Neural cell (in vitro differentiated cells): ENCODE measurements around the gene DECR2. TPM values are rescaled to one million over a fixed set of nuclear protein-coding genes. Genes with fewer than 3 reads are reported as not detected.
"Not testable (repeated sequence)": the region's sequence is repeated elsewhere in the genome, so short reads cannot be mapped to it uniquely, and the experiment has no call there.

Experiments used
- H2AFZ ChIP-seq: fragments of 200-600, 300-800 bp; sonication (generic), shearing (Covaris generic); 2 replicates; pipeline ENCODE4 v1.6.0; 2014; ENCODE audit warnings: low read depth, mild to moderate bottlenecking, antibody characterized with exemption, low read length, moderate library complexity
- H3F3A ChIP-seq: fragments of 200-600 bp; shearing (Covaris generic); 2 replicates; pipeline ENCODE4 v1.6.1; 2016; ENCODE audit warnings: mild to moderate bottlenecking, moderate library complexity, mixed read lengths, antibody characterized with exemption, low read length; ENCODE audit not compliant: insufficient read depth, poor library complexity, severe bottlenecking
- H3K27ac ChIP-seq: fragments of 200-600, 300-800 bp; sonication (generic), shearing (Covaris generic); 2 replicates; pipeline ENCODE4 v1.5.1; 2014; ENCODE audit warnings: mild to moderate bottlenecking, low read length, moderate library complexity
- H3K27me3 ChIP-seq: fragments of 300-800, 200-600 bp; sonication (generic), shearing (Covaris generic); 2 replicates; pipeline ENCODE4 v1.6.0; 2014; ENCODE audit warnings: mild to moderate bottlenecking, low read depth, low read length, moderate library complexity; ENCODE audit not compliant: insufficient read depth
- H3K36me3 ChIP-seq: fragments of 300-800, 200-600 bp; sonication (generic), shearing (Covaris generic); 2 replicates; pipeline ENCODE4 v1.5.1; 2014; ENCODE audit warnings: mild to moderate bottlenecking, antibody characterized with exemption, low read length, moderate library complexity; ENCODE audit not compliant: insufficient read depth
- H3K4me2 ChIP-seq: fragments of 300-800, 200-600 bp; sonication (generic), shearing (Covaris generic); 2 replicates; pipeline ENCODE4 v1.6.0; 2014; ENCODE audit warnings: mild to moderate bottlenecking, low read length
- H3K4me3 ChIP-seq: fragments of 300-800, 200-600 bp; sonication (generic), shearing (Covaris generic); 2 replicates; pipeline ENCODE4 v1.5.1; 2014; ENCODE audit warnings: mild to moderate bottlenecking, low read length, moderate library complexity
- H3K79me2 ChIP-seq: fragments of 200-600 bp; shearing (Covaris generic); replicated peaks from 2 replicates; pipeline ENCODE4 v1.6.0; 2014; ENCODE audit warnings: mild to moderate bottlenecking, low read length, moderate library complexity; ENCODE audit not compliant: insufficient read depth
- H3K9ac ChIP-seq: fragments of 300-800, 200-600 bp; sonication (generic), shearing (Covaris generic); 2 replicates; pipeline ENCODE4 v1.6.1; 2016; ENCODE audit warnings: mild to moderate bottlenecking, low read length, mixed read lengths
- H3K9me2 ChIP-seq: fragments of 200-600 bp; shearing (Covaris generic); 2 replicates; pipeline ENCODE4 v1.6.1; 2016; ENCODE audit warnings: mild to moderate bottlenecking, low read length, mixed read lengths; ENCODE audit not compliant: insufficient read depth
- H3K9me3 ChIP-seq: fragments of 200-600, 300-800 bp; sonication (generic), shearing (Covaris generic); 2 replicates; pipeline ENCODE4 v1.6.1; 2016; ENCODE audit warnings: mild to moderate bottlenecking, mixed run types, low read length, moderate library complexity, mixed read lengths
- H4K20me1 ChIP-seq: fragments of 200-600 bp; shearing (Covaris generic); 2 replicates; pipeline ENCODE4 v1.6.1; 2016; ENCODE audit warnings: mild to moderate bottlenecking, mixed run types; ENCODE audit not compliant: insufficient read depth
- EP300 ChIP-seq: fragments of 450-650 bp; conservative IDR thresholded peaks from 2 replicates; pipeline ENCODE4 v1.6.1; 2014; ENCODE audit warnings: antibody characterized with exemption, mild to moderate bottlenecking, moderate library complexity; ENCODE audit not compliant: poor library complexity, severe bottlenecking
- EZH2 ChIP-seq: fragments of 200-600, 300-800 bp; shearing (Covaris generic), sonication (generic); IDR thresholded peaks from 2 replicates; pipeline ENCODE4 v1.6.1; 2014; ENCODE audit warnings: antibody characterized with exemption, low read length, borderline replicate concordance, mild to moderate bottlenecking; ENCODE audit not compliant: insufficient read depth, poor library complexity, severe bottlenecking
- MXI1 ChIP-seq: fragments of 450-650 bp; conservative IDR thresholded peaks from 2 replicates; pipeline ENCODE4 v1.6.1; 2014; ENCODE audit warnings: antibody characterized with exemption, mild to moderate bottlenecking; ENCODE audit not compliant: poor library complexity, severe bottlenecking
- POLR2AphosphoS5 ChIP-seq: IDR thresholded peaks from 2 replicates; pipeline ENCODE4 v1.6.1; 2012
- RAD21 ChIP-seq: fragments of 450-650 bp; conservative IDR thresholded peaks from 2 replicates; pipeline ENCODE4 v1.6.1; 2014; ENCODE audit warnings: antibody characterized with exemption, mild to moderate bottlenecking, moderate library complexity
- SMC3 ChIP-seq: fragments of 450-650 bp; conservative IDR thresholded peaks from 2 replicates; pipeline ENCODE4 v1.6.1; 2014; ENCODE audit warnings: antibody characterized with exemption, mild to moderate bottlenecking, moderate library complexity; ENCODE audit not compliant: poor library complexity
- TAF1 ChIP-seq: IDR thresholded peaks from 2 replicates; pipeline ENCODE4 v1.6.1; 2012; ENCODE audit warnings: low read depth
- polyA plus RNA-seq: library from polyadenylated mRNA; depleted of rRNA; stranded (reverse); fragments of >200 nt; gene quantifications from 2 replicates; pipeline ENCODE4 v1.2.3, GENCODE V29; 2014
- TF ChIP-seq, protein P1 (sequence below): fragments of 450-650 bp; IDR thresholded peaks from 2 replicates; pipeline ENCODE4 v1.5.1; 2014; ENCODE audit warnings: antibody characterized with exemption, mild to moderate bottlenecking, moderate library complexity; ENCODE audit not compliant: poor library complexity, severe bottlenecking
- TF ChIP-seq, protein P2 (sequence below): IDR thresholded peaks from 2 replicates; pipeline ENCODE4 v1.6.1; 2012; ENCODE audit warnings: borderline replicate concordance

The DECR2 gene
- polyA plus RNA-seq, 1 donor from 2014 or later = 58.8 TPM

DNA sequence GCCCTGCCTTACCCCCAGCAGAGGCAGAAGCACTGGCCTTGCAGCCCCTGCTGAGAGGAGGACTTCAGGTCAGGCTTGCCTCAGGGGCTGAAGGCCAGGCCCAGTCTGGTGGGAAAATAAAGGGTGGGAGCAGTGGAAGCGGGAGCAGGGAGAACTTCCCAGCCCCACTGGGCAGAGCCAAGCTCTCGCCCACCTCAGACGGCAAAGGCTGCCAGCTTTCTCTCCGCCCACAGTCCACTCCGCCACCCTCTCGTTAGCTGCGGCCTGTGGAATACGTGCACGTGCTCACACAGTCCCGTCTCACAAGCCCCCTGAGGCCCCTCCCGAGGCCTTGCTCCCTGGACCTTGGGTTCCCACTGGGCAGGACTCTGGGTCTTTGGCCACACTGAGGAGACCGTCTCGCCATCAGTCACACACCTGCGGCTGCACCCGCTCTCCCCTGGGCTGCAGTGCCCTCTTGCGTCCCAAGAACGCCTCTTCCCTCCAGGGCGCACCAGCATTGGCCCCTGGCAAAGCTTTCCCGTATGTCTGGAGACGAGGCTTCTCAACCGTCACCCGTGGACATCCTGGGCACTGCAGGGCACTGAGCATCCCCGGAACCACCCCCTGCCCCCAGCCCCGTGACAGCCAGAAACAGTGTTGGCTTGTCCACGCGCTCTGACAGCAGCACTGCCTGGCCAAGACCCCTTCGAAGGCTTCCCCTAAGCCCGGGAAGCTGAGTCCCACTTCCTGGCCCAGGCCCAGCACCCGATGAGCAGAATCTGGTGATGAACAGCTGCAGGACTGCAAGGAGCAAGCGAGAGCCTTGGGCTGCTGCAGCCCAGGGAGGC lies 39.6 kb upstream of the DECR2 start:
- Histone ChIP-seq H3K79me2 (no peaks in the 10 kb centered on the region), H3K9me3 (no peaks in the 10 kb centered on the region), H4K20me1 (no peaks in the 10 kb centered on the region), H3F3A (no peaks in the 10 kb centered on the region), H3K36me3 (no peaks in the 10 kb centered on the region), H3K9me2 (no peaks in the 10 kb centered on the region), H3K27ac (no peak overlapping the region), H3K4me2 (no peak overlapping the region), H3K4me3 (no peak overlapping the region), H3K27me3 (no peaks in the 10 kb centered on the region), H3K9ac (no peak overlapping the region), H2AFZ (no peak overlapping the region)
- TF ChIP-seq, protein P1, sequence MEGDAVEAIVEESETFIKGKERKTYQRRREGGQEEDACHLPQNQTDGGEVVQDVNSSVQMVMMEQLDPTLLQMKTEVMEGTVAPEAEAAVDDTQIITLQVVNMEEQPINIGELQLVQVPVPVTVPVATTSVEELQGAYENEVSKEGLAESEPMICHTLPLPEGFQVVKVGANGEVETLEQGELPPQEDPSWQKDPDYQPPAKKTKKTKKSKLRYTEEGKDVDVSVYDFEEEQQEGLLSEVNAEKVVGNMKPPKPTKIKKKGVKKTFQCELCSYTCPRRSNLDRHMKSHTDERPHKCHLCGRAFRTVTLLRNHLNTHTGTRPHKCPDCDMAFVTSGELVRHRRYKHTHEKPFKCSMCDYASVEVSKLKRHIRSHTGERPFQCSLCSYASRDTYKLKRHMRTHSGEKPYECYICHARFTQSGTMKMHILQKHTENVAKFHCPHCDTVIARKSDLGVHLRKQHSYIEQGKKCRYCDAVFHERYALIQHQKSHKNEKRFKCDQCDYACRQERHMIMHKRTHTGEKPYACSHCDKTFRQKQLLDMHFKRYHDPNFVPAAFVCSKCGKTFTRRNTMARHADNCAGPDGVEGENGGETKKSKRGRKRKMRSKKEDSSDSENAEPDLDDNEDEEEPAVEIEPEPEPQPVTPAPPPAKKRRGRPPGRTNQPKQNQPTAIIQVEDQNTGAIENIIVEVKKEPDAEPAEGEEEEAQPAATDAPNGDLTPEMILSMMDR = peak; percentile 77
- TF ChIP-seq TAF1 = no peak
- TF ChIP-seq, protein P2, sequence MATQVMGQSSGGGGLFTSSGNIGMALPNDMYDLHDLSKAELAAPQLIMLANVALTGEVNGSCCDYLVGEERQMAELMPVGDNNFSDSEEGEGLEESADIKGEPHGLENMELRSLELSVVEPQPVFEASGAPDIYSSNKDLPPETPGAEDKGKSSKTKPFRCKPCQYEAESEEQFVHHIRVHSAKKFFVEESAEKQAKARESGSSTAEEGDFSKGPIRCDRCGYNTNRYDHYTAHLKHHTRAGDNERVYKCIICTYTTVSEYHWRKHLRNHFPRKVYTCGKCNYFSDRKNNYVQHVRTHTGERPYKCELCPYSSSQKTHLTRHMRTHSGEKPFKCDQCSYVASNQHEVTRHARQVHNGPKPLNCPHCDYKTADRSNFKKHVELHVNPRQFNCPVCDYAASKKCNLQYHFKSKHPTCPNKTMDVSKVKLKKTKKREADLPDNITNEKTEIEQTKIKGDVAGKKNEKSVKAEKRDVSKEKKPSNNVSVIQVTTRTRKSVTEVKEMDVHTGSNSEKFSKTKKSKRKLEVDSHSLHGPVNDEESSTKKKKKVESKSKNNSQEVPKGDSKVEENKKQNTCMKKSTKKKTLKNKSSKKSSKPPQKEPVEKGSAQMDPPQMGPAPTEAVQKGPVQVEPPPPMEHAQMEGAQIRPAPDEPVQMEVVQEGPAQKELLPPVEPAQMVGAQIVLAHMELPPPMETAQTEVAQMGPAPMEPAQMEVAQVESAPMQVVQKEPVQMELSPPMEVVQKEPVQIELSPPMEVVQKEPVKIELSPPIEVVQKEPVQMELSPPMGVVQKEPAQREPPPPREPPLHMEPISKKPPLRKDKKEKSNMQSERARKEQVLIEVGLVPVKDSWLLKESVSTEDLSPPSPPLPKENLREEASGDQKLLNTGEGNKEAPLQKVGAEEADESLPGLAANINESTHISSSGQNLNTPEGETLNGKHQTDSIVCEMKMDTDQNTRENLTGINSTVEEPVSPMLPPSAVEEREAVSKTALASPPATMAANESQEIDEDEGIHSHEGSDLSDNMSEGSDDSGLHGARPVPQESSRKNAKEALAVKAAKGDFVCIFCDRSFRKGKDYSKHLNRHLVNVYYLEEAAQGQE = no peak
- peak; percentile 83 for TF ChIP-seq RAD21
- TF ChIP-seq SMC3 = peak; percentile 75

DNA sequence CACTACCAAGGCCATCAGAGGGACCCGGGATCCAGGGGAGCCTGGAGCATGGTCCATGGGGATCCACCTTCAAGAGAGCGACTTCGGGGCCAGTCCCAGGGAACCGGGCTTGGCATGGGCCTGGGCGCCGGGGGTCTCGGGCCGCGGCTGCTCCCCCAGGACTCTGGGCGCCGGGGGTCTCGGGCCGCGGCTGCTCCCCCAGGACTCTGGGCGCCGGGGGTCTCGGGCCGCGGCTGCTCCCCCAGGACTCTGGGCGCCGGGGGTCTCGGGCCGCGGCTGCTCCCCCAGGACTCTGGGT lies 39.0 kb upstream of the DECR2 start:
- H3F3A ChIP-seq, H2AFZ ChIP-seq, H3K36me3 ChIP-seq, H3K4me2 ChIP-seq, H3K27me3 ChIP-seq, H3K9me3 ChIP-seq, H3K9ac ChIP-seq, H3K9me2 ChIP-seq, H3K4me3 ChIP-seq, H3K79me2 ChIP-seq, H3K27ac ChIP-seq, H4K20me1 ChIP-seq: not testable (repeated sequence)

DNA sequence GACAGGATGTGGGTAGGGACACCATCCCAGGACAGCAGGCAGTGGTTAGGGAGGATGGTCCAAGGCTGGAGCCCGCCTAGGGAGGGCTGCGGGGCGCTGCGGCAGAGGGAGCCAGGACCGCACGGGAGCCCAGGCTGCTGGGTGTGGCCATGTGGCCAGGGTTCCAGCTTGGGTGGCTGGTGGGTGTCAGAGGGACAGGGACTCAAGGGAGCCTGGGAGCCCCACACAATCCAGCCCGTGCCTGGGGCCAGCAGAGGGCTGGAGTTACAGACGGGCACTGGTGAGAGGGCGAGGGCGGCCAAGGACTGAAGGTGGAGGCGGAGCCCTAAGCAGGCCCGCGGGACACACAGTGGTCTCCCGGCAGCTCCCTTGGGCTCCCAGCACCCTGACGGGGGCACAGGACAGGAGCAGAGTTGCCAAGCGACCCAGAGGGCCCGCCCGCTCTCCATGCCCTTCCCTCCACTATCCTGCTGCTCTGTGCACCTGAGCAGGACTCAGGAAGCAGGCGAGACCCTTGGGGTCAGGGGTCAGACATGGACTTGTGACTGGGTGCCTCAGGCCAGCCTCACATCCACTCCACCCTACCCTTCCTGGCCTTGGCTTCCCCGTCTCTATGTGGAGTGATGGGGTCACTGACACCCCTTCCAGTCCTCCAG lies 38.4 kb upstream of the DECR2 start:
- Histone ChIP-seq H3K27me3 (no peaks in the 10 kb centered on the region), H3F3A (no peaks in the 10 kb centered on the region), H3K27ac (no peak overlapping the region), H3K4me3 (no peak overlapping the region), H3K4me2 (no peak overlapping the region), H2AFZ (no peak overlapping the region), H3K79me2 (no peaks in the 10 kb centered on the region), H3K9me3 (no peaks in the 10 kb centered on the region), H3K36me3 (no peaks in the 10 kb centered on the region), H4K20me1 (no peaks in the 10 kb centered on the region), H3K9ac (no peak overlapping the region), H3K9me2 (no peaks in the 10 kb centered on the region)
- TF ChIP-seq RAD21 = no peak
- TF ChIP-seq, protein P2 = no peak
- TF ChIP-seq EZH2 = no peak
- TF ChIP-seq EP300 = no peak
- no peak for TF ChIP-seq POLR2AphosphoS5
- no peak for TF ChIP-seq TAF1
- no peak for TF ChIP-seq SMC3
- no peak for TF ChIP-seq MXI1
